Colonic mucosa (tissue), 4 donors: Measurements from ENCODE around the gene SLC1A7. TPM values are rescaled to one million over a fixed set of nuclear protein-coding genes. Genes with fewer than 3 reads are reported as not detected.

Experiments
- DNase-seq: peaks from one replicate; pipeline ENCODE4 v3.0.0-alpha.2; 2020
- H3K27ac ChIP-seq: fragments of 200-600 bp; one replicate; pipeline ENCODE4 v1.8.0; 2021
- H3K27me3 ChIP-seq: fragments of 200-600 bp; one replicate; pipeline ENCODE4 v1.8.0; 2021
- H3K36me3 ChIP-seq: fragments of 200-600 bp; one replicate; pipeline ENCODE4 v1.8.0; 2021
- H3K4me1 ChIP-seq: fragments of 200-600 bp; one replicate; pipeline ENCODE4 v1.8.0; 2021; ENCODE audit warnings: mild to moderate bottlenecking
- H3K4me3 ChIP-seq: fragments of 200-600 bp; one replicate; pipeline ENCODE4 v1.8.0; 2021
- H3K9ac ChIP-seq, 2 donors: one replicate each; pipeline ENCODE4 v1.7.0; 2013; ENCODE audit warnings: control low read depth in 2 of 2, low read depth in 2 of 2, low read length in 2 of 2
- H3K9me3 ChIP-seq: fragments of 200-600 bp; one replicate; pipeline ENCODE4 v1.8.0; 2021
- intact Hi-C: fragments of 100-400 bp; cut with DNase I; formaldehyde crosslinking; loops from one replicate; pipeline ENCODE4 v1.14.1; 2022
- total RNA-seq, 2 donors: library from RNA; stranded (reverse); fragmentation: NEBNext Ultra II Directional in 1 of 2; extraction: Animal tissue kit (Norgen Biotek cat#: 25700) in 1 of 2; gene quantifications; one replicate each; pipeline ENCODE4 v1.2.1, GENCODE V29; 2021
- TF ChIP-seq, protein P1 (sequence below): fragments of 200-600 bp; IDR thresholded peaks from one replicate; pipeline ENCODE4 v1.8.0; 2022; ENCODE audit warnings: antibody characterized with exemption, mild to moderate bottlenecking
- donor health status: healthy.
- donor health status: DM: no; HTN: no; CAD: no.
- donor health status: DM: no; HTN: no; CAD: no.

Gene SLC1A7
- total RNA-seq, 2 donors from 2014 or later, result 0.50 to 1.1 TPM

DNA sequence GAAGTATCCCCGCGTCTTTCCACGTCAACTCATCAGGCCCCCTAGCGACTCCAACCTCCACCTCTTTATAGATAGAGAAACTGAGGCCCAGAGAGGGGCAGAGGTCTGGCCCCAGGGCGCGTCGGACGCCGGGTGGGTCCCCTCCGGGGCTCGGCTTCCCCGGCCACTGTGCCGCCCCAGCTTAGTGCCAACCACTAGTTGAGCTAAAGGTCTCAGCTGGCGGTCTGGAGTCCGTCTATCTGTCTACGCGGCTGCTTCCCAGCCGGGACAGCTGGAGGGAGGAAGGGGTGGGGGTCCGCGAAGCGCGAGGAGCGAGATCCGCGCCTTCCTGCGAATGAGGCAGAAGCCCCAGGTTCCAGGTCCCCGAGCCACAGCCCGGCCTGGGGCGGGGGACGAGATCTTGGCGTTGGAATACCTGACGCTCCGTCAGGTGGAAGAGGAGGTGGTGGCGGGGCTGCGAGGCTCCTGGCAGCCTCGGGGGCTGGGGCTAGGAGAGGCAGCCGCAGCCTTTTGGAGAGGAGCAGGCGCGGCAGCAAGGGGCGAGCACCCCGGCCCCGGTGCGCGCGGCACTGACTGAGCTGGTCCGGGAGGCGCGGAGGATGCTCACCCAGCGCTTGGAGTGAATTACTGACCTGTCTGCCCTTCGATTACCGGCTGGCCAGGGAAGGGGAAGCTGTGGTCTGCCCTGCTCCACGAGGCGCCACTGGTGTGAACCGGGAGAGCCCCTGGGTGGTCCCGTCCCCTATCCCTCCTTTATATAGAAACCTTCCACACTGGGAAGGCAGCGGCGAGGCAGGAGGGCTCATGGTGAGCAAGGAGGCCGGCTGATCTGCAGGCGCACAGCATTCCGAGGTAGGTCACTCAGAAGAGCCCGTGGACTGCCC lies 79.5 kb downstream of the SLC1A7 start:
- no peaks in the 10 kb centered on the region for H3K4me1 ChIP-seq
- intact Hi-C loops, result no loop called here
- peaks cover 32% of the 10 kb centered on the region for H3K27me3 ChIP-seq
- TF ChIP-seq, protein P1, sequence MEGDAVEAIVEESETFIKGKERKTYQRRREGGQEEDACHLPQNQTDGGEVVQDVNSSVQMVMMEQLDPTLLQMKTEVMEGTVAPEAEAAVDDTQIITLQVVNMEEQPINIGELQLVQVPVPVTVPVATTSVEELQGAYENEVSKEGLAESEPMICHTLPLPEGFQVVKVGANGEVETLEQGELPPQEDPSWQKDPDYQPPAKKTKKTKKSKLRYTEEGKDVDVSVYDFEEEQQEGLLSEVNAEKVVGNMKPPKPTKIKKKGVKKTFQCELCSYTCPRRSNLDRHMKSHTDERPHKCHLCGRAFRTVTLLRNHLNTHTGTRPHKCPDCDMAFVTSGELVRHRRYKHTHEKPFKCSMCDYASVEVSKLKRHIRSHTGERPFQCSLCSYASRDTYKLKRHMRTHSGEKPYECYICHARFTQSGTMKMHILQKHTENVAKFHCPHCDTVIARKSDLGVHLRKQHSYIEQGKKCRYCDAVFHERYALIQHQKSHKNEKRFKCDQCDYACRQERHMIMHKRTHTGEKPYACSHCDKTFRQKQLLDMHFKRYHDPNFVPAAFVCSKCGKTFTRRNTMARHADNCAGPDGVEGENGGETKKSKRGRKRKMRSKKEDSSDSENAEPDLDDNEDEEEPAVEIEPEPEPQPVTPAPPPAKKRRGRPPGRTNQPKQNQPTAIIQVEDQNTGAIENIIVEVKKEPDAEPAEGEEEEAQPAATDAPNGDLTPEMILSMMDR, result no peak
- no peaks in the 10 kb centered on the region for H3K9me3 ChIP-seq
- H3K27ac ChIP-seq, result no peak overlapping the region
- H3K4me3 ChIP-seq, result peak overlapping the region; percentile 37
- no peaks in the 10 kb centered on the region for H3K36me3 ChIP-seq
- DNase-seq, result no peak
- peak overlapping the region in 1 of 2 donors; percentile 63 for H3K9ac ChIP-seq

DNA sequence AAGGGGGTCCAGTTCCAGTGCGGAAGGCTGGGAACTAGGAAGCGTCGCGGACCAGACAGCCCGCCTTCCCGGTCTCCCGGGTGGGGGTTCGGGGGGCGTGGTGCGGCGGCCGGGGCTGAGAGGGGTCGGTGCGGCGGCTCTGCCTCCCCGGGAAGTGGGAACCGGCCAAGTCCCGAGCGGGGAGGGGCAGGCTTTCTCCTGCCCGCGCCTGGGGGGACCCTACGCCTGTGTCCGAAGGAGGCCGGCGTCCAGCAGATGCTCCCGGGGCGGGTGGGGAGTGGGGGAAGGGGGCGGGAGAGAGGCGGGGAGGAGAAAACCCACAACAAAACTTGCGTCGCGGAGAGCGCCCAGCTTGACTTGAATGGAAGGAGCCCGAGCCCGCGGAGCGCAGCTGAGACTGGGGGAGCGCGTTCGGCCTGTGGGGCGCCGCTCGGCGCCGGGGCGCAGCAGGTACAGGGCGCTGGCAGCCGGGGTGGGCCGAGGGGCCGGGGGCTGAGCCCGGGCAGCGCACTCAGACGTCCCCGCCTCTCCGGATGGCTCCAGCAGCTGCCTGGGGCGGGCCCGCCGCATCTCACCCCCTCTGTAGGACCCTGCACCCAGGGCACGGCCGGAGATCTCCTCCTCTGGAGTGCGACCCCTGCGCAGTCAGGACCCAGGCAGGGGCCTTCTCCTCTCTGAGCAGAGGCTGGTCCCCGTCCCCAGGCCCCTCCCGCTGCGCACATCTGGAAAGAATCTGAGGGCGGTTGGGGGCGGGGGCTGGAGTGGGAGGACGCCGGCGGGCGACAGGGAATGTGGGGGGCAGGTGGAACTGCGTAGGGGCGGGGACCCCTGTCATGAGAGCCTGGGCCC lies 80.4 kb downstream of the SLC1A7 start, which contains the start of gene PODN:
Gene PODN, plus strand, starts transcription at position 355 of the 849 bp plus-strand sequence. CDS start 7,643 bp downstream, outside the sequence.
- Histone ChIP-seq H3K4me1 (no peaks in the 10 kb centered on the region), H3K27me3 (peaks cover 32% of the 10 kb centered on the region), H3K4me3 (peak within 1 kb of the TSS; percentile 37), H3K36me3 (no peaks in the 10 kb centered on the region), H3K9me3 (no peaks in the 10 kb centered on the region), H3K9ac (peak within 1 kb of the TSS in 1 of 2 donors; percentile 63), H3K27ac (no peak within 1 kb of the TSS)
- no peak for DNase-seq
- TF ChIP-seq, protein P1, result no peak
- intact Hi-C loops, result no loop called here

DNA sequence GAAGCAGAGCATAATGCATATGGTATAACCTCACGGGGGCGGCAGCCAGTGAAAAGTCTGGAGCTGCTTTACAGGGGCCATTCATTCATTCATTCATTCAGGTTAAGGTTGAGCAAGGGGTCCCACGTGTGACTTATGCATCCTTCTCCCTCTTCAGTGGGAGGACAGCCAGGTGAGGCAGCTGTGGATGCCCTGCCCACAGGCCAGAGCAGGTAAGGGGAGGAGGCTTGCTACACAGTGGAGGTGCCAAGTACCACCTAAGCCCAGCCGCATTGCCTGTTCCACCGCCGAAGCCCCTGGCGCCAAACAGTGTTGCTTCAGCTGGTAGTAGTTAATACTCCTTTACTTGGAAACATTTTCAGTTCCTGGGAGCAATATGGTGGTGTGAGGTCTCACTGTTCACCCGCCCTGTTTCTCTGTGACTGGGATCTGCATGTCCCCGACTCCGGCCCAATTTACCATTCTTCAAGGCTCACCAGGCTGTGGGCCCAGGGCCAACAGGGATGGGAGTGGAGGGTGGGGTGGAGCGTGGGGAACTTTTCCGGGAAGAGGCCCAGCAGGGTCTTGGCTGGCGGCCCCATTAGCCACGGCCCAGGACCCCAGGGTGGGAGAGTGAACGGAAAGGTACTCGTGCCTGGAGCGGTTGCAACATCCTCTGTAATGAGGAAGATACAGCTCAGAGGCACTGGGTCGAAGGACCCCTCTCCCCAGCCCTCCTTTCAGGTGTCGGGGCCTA lies 81.1 kb downstream of the SLC1A7 start:
- Histone ChIP-seq H3K27ac (peak overlapping the region; percentile 12), H3K9me3 (no peaks in the 10 kb centered on the region), H3K36me3 (no peaks in the 10 kb centered on the region), H3K4me1 (no peaks in the 10 kb centered on the region), H3K4me3 (peak overlapping the region; percentile 37), H3K9ac (peak overlapping the region in 1 of 2 donors; percentile 48), H3K27me3 (peaks cover 32% of the 10 kb centered on the region)
- TF ChIP-seq, protein P1, result no peak
- DNase-seq, result no peak
- intact Hi-C loops, result no loop called here

DNA sequence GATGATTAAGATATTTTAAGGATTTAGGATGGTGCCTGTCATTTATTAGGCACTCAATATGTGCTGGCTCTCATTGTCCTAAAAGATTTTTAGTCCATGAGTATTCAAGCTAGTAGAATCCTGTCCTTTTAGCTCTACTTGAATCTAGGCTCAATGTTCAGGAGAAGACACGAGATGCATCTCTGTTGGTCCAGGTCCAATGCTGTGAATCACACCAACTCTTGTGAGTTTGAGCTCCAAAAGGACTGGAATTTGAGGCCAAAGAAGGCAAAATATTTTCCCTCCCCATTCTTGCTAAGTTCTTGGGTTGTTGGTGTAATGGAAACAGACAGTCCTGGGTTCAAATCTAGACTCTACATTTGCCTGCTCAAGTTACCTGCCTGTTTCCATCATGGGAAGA lies 81.9 kb downstream of the SLC1A7 start:
- TF ChIP-seq, protein P1, result no peak
- Histone ChIP-seq H3K9me3 (no peaks in the 10 kb centered on the region), H3K36me3 (no peaks in the 10 kb centered on the region), H3K9ac (no peak overlapping the region), H3K27me3 (peaks cover 32% of the 10 kb centered on the region), H3K4me3 (no peak overlapping the region), H3K4me1 (no peaks in the 10 kb centered on the region), H3K27ac (peak overlapping the region; percentile 12)
- no peak for DNase-seq
- intact Hi-C loops, result no loop called here

DNA sequence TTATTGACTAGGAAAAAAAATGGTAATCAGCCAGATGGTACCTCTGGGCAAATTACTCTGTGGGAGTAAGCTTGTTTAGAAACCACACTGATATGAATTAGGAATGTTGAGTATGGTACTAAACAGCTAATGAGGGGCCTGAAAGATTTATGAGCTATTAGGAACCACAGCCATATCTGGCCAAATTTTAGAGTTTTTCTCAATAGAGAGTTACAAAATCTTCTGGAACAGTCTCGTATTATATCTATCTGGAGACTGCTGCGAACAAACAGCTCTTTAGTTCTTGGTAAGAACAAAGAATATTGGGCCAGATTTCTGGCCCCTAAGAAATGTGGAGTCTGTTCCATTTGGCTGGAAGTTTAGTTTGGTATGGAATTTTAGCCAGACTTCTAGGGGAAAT lies 85.3 kb downstream of the SLC1A7 start:
- intact Hi-C loops, result no loop called here
- TF ChIP-seq, protein P1, result no peak
- no peak for DNase-seq

More for the DNA sequence above, 85.3 kb downstream of the SLC1A7 start:
- H3K36me3 ChIP-seq, result no peaks in the 10 kb centered on the region
- H3K27ac ChIP-seq, result no peak overlapping the region
- H3K4me3 ChIP-seq, result no peak overlapping the region
- H3K9ac ChIP-seq, result no peak overlapping the region
- H3K9me3 ChIP-seq, result no peaks in the 10 kb centered on the region
- H3K4me1 ChIP-seq, result no peaks in the 10 kb centered on the region
- H3K27me3 ChIP-seq, result peaks cover 13% of the 10 kb centered on the region
